Measurements from ENCODE around the gene BNIPL.

DNA sequence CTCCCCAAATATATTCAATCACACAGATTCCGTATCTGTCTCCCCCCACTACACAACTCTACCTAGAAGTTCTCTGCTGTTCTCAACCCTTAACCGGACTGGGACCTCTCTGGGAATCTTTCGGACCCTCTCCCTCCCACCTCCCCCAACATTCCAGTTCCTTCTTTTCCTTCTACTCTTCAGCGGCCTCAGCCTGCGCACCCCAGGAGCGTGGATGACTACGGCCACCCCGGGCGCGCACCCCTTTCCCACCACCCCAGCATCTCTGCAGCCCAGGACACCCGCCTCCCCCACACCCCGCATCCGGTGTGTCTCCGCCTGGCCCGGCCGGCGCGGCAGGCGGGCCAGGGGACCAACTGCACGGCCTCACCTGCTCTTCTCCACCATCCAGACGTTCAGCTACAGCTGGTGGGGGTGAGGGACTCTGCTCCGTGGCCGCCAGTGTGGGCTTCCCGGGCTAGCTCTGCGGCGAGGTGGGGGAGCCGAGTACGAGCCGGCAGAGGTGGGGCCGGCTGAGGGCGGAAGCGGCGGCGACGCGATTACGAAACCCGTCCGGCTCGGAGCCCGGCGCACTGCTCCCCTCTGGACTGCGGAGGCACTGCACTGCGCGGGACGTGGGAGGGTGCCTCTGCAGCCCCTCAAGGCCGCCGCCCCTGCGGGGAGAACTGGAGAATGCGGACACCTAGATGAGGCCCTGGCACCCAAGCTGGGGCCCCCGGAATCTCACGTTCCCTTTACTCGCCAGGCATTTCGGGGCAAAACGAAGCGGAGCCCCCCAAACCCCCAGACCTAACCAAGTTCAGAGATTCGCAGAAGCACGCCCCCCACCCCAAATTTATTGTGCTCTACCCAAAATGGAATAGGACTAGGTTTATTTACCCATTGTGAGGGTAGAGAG lies 23.0 kb downstream of the BNIPL start, which contains the start of gene CDC42SE1:
- TF ChIP-seq EP300 (IDR thresholded peaks at IDR 0.05) (no peak), CTCF (IDR thresholded peaks at IDR 0.05) (peak; percentile 67 to 97)
